SU-DHL-6 (cell line): ENCODE measurements around the gene GOT1.

Experiments
- EZH2phosphoT487 ChIP-seq: fragments of 200-600 bp; sonication (generic), shearing (Covaris generic); conservative IDR thresholded peaks from 2 replicates; pipeline ENCODE4 v1.6.1; 2018; ENCODE audit warnings: mild to moderate bottlenecking, antibody characterized with exemption, low read length, moderate library complexity, mixed read lengths
- TF ChIP-seq, protein P1 (sequence below): fragments of 200-600 bp; sonication (generic); IDR thresholded peaks from one replicate; pipeline ENCODE4 v1.5.1; 2017; ENCODE audit warnings: antibody characterized with exemption, mild to moderate bottlenecking, low read length, moderate library complexity; ENCODE audit not compliant: insufficient read depth, poor library complexity, severe bottlenecking

DNA sequence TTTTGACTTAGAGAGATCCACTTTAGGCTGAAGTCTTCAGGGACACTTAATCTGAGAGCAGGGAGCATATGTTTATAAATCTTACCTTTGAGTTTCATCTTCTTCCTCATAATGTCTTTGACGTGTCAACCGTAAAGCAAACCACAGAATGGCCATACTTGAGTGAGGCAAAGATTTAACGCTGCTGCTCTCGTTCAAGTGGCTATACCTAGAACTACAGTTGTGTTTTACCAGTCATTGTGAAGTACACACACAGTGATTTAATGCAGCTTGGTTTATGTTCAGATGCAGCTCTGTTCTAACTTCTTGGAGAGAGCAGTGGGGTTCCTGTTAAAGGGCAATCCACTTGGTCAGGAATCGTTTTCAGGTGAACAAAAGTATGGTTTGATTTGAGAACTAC is 39.9 kb upstream of the GOT1 start:
- no peak for TF ChIP-seq EZH2phosphoT487
- TF ChIP-seq, protein P1, sequence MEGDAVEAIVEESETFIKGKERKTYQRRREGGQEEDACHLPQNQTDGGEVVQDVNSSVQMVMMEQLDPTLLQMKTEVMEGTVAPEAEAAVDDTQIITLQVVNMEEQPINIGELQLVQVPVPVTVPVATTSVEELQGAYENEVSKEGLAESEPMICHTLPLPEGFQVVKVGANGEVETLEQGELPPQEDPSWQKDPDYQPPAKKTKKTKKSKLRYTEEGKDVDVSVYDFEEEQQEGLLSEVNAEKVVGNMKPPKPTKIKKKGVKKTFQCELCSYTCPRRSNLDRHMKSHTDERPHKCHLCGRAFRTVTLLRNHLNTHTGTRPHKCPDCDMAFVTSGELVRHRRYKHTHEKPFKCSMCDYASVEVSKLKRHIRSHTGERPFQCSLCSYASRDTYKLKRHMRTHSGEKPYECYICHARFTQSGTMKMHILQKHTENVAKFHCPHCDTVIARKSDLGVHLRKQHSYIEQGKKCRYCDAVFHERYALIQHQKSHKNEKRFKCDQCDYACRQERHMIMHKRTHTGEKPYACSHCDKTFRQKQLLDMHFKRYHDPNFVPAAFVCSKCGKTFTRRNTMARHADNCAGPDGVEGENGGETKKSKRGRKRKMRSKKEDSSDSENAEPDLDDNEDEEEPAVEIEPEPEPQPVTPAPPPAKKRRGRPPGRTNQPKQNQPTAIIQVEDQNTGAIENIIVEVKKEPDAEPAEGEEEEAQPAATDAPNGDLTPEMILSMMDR: no peak
